ENCODE measurements around the gene MYT1. TPM values are rescaled to one million over a fixed set of nuclear protein-coding genes. Genes with fewer than 3 reads are reported as not detected.

Gene MYT1
- total RNA-seq, 1 donor from 2014 or later = not detected

- DNase-seq (ENCODE audit: low spot score) = no peak
- intact Hi-C loops (cut with DNase I) = no loop called here
Measured at GRCh38 chr20:64207641-64208590, 43.7 kb downstream of the MYT1 start.

GRCh38 chr20:64209148-64209547 lies 44.9 kb downstream of the MYT1 start:
- no peak for DNase-seq (ENCODE audit: low spot score)
- intact Hi-C loops (cut with DNase I) = no loop called here

- no peak for DNase-seq (ENCODE audit: low spot score)
- intact Hi-C loops (cut with DNase I) = no loop called here
Measured at GRCh38 chr20:64210656-64211369, 46.6 kb downstream of the MYT1 start.

GRCh38 chr20:64211874-64212658 lies 47.8 kb downstream of the MYT1 start:
- DNase-seq (ENCODE audit: low spot score) = no peak
- intact Hi-C loops (cut with DNase I) = no loop called here

- intact Hi-C loops (cut with DNase I) = no loop called here
- DNase-seq (ENCODE audit: low spot score) = no peak
Measured at GRCh38 chr20:64212755-64213154, 48.5 kb downstream of the MYT1 start.

GRCh38 chr20:64214113-64214512 lies 49.9 kb downstream of the MYT1 start:
- no peak for DNase-seq (ENCODE audit: low spot score)
- intact Hi-C loops (cut with DNase I) = no loop called here

- DNase-seq (ENCODE audit: low spot score) = no peak
- intact Hi-C loops (cut with DNase I) = no loop called here
Measured at GRCh38 chr20:64214952-64215351, 50.7 kb downstream of the MYT1 start.

- intact Hi-C loops (cut with DNase I) = no loop called here
- no peak for DNase-seq (ENCODE audit: low spot score)
Measured at GRCh38 chr20:64216036-64216435, 51.8 kb downstream of the MYT1 start.

GRCh38 chr20:64216910-64217309 lies 52.7 kb downstream of the MYT1 start:
- no peak for DNase-seq (ENCODE audit: low spot score)
- intact Hi-C loops (cut with DNase I) = no loop called here

- no peak for DNase-seq (ENCODE audit: low spot score)
- intact Hi-C loops (cut with DNase I) = no loop called here
Measured at GRCh38 chr20:64217539-64218221, 53.4 kb downstream of the MYT1 start.

- intact Hi-C loops (cut with DNase I) = no loop called here
- no peak for DNase-seq (ENCODE audit: low spot score)
Measured at GRCh38 chr20:64219202-64219601, 55.0 kb downstream of the MYT1 start.

GRCh38 chr20:64219730-64220129 lies 55.5 kb downstream of the MYT1 start:
- no peak for DNase-seq (ENCODE audit: low spot score)
- intact Hi-C loops (cut with DNase I) = no loop called here

GRCh38 chr20:64220420-64220819 lies 56.2 kb downstream of the MYT1 start:
- intact Hi-C loops (cut with DNase I) = no loop called here
- DNase-seq (ENCODE audit: low spot score) = no peak

- intact Hi-C loops (cut with DNase I) = no loop called here
- no peak for DNase-seq (ENCODE audit: low spot score)
Measured at GRCh38 chr20:64220891-64221527, 56.8 kb downstream of the MYT1 start.

- no peak for DNase-seq (ENCODE audit: low spot score)
Measured at GRCh38 chr20:64222291-64222735, 58.1 kb downstream of the MYT1 start.

GRCh38 chr20:64222851-64223525 lies 58.7 kb downstream of the MYT1 start:
- DNase-seq (ENCODE audit: low spot score) = no peak
- intact Hi-C loops (cut with DNase I) = no loop called here

More at GRCh38 chr20:64222291-64222735, 58.1 kb downstream of the MYT1 start:
- intact Hi-C loops (cut with DNase I) = no loop called here

- DNase-seq (ENCODE audit: low spot score) = no peak
Measured at GRCh38 chr20:64223526-64224067, 59.3 kb downstream of the MYT1 start.

More at GRCh38 chr20:64223526-64224067, 59.3 kb downstream of the MYT1 start:
- intact Hi-C loops (cut with DNase I) = no loop called here
